GM11168 (cell line): ENCODE results near the gene SMIM31.

Experiments used
- in situ Hi-C: fragments of 300-500 bp; cut with MboI; formaldehyde crosslinking; loops from one replicate; pipeline ENCODE4 v1.12.0; 2022; ENCODE audit warnings: low sequenced_read_pairs; ENCODE audit not compliant: unreplicated experiment

The SMIM31 gene

GRCh38 chr4:164753873-164754488 is at the start of gene SMIM31:
Gene SMIM31 (plus strand): TSS chr4:164754131. CDS start chr4:164770444, 16,313 bp downstream.
- in situ Hi-C loops, result no loop called here

- in situ Hi-C loops, result no loop called here
Measured at GRCh38 chr4:164706675-164707074, 47.3 kb upstream of the SMIM31 start.

- in situ Hi-C loops, result no loop called here
Measured at GRCh38 chr4:164716901-164717300, 37.0 kb upstream of the SMIM31 start.

- in situ Hi-C loops, result no loop called here
Measured at GRCh38 chr4:164718827-164719226, 35.1 kb upstream of the SMIM31 start.

- in situ Hi-C loops, result loop anchor here (25.0 kb wide), 1 partner anchor 1188 kb away; no protein-coding TSS in a partner anchor
Measured at GRCh38 chr4:164725066-164725465, 28.9 kb upstream of the SMIM31 start.

GRCh38 chr4:164730705-164731393 is 23.1 kb upstream of the SMIM31 start:
- in situ Hi-C loops, result loop anchor here (25.0 kb wide), 1 partner anchor 1194 kb away; no protein-coding TSS in a partner anchor

GRCh38 chr4:164731827-164732474 is 22.0 kb upstream of the SMIM31 start:
- in situ Hi-C loops, result loop anchor here (25.0 kb wide), 1 partner anchor 1195 kb away; no protein-coding TSS in a partner anchor

- in situ Hi-C loops, result loop anchor here (25.0 kb wide), 1 partner anchor 1197 kb away; no protein-coding TSS in a partner anchor
Measured at GRCh38 chr4:164734484-164734883, 19.4 kb upstream of the SMIM31 start.

- in situ Hi-C loops, result loop anchor here (25.0 kb wide), 1 partner anchor 1211 kb away; no protein-coding TSS in a partner anchor
Measured at GRCh38 chr4:164748375-164748774, 5.6 kb upstream of the SMIM31 start.

GRCh38 chr4:164755432-164755831 is 1.5 kb downstream of the SMIM31 start:
- in situ Hi-C loops, result no loop called here

GRCh38 chr4:164756686-164757085 is 2.8 kb downstream of the SMIM31 start:
- in situ Hi-C loops, result no loop called here

GRCh38 chr4:164761241-164761640 is 7.3 kb downstream of the SMIM31 start:
- in situ Hi-C loops, result no loop called here

- in situ Hi-C loops, result no loop called here
Measured at GRCh38 chr4:164761746-164762275, 7.9 kb downstream of the SMIM31 start.

GRCh38 chr4:164765096-164765495 is 11.2 kb downstream of the SMIM31 start:
- in situ Hi-C loops, result no loop called here

- in situ Hi-C loops, result no loop called here
Measured at GRCh38 chr4:164765833-164766232, 11.9 kb downstream of the SMIM31 start.

GRCh38 chr4:164768516-164768915 is 14.6 kb downstream of the SMIM31 start:
- in situ Hi-C loops, result no loop called here

- in situ Hi-C loops, result no loop called here
Measured at GRCh38 chr4:164770010-164770724, 16.2 kb downstream of the SMIM31 start.

- in situ Hi-C loops, result no loop called here
Measured at GRCh38 chr4:164771088-164771487, 17.2 kb downstream of the SMIM31 start.

- in situ Hi-C loops, result no loop called here
Measured at GRCh38 chr4:164772076-164772475, 18.1 kb downstream of the SMIM31 start.

GRCh38 chr4:164779080-164779479 is 25.1 kb downstream of the SMIM31 start:
- in situ Hi-C loops, result loop anchor here (25.0 kb wide), 2 partner anchors 208 to 308 kb away; partner anchors contain the start of gene TRIM61
